Psoas muscle (tissue), 8 donors: ENCODE data around the gene DECR2. TPM values are rescaled to one million over a fixed set of nuclear protein-coding genes. Genes with fewer than 3 reads are reported as not detected.

Experiments used
- ATAC-seq, 4 donors: fragments of 200-7000 bp; cut with Tn5 transposase; one replicate each; pipeline ENCODE4 v1.9.1; 2020; ENCODE audit warnings: moderate library complexity in 3 of 4, mild to moderate bottlenecking in 2 of 4
- DNase-seq, 2 donors: peaks; one replicate each; pipeline ENCODE4 v3.0.0-alpha.2; 2020
- H3K27ac ChIP-seq: fragments of 200-600 bp; one replicate; pipeline ENCODE4 v1.8.0; 2022
- H3K27me3 ChIP-seq, 3 donors: fragments of 200-600 bp in 1 of 3; one replicate each; pipeline versions ENCODE4 v1.6.1 to v1.8.0; 2013 to 2022; ENCODE audit warnings: low read length in 2 of 3, mild to moderate bottlenecking in 2 of 3, moderate library complexity in 1 of 3; ENCODE audit not compliant: insufficient read depth in 3 of 3
- H3K36me3 ChIP-seq, 2 donors: fragments of 200-600 bp in 1 of 2; one replicate each; pipeline versions ENCODE4 v1.6.1 to v1.8.0; 2013 to 2022; ENCODE audit warnings: low read depth in 1 of 2, mild to moderate bottlenecking in 1 of 2, moderate library complexity in 1 of 2; ENCODE audit not compliant: insufficient read depth in 1 of 2
- H3K4me1 ChIP-seq: fragments of 200-600 bp; one replicate; pipeline ENCODE4 v1.8.0; 2022
- H3K4me3 ChIP-seq: fragments of 200-600 bp; one replicate; pipeline ENCODE4 v1.8.0; 2022; ENCODE audit warnings: mild to moderate bottlenecking
- H3K9me3 ChIP-seq: fragments of 200-600 bp; one replicate; pipeline ENCODE4 v1.8.0; 2022
- WGBS, 3 donors: extraction: QIAGEN DNeasy Blood & Tissue Kit; methylation state at CpG; one replicate each; pipeline versions ENCODE4 v1.1.6 to v1.1.7; 2013; 5-methylcytosine and 5-hydroxymethylcytosine counted together
- intact Hi-C, 2 donors: fragments of 100-400 bp; cut with DNase I; formaldehyde crosslinking; loops; one replicate each; pipeline versions ENCODE4 v1.11.0 to v1.14.2; 2022
- polyA plus RNA-seq, 3 donors: library from polyadenylated mRNA; stranded (reverse); fragments of 200-250 nt; gene quantifications; one replicate each; pipeline ENCODE4 v1.2.3, GENCODE V29; 2013
- total RNA-seq, 4 donors: library from RNA; stranded (reverse); fragmentation: NEBNext Ultra II Directional in 2 of 4; extraction: Animal tissue kit (Norgen Biotek cat#: 25700) in 2 of 4; gene quantifications; one replicate each; pipeline versions ENCODE4 v1.2.1 to v1.2.4, GENCODE V29; 2021 to 2023
- TF ChIP-seq, protein P1 (sequence below): fragments of 200-600 bp; IDR thresholded peaks from one replicate; pipeline ENCODE4 v1.8.0; 2022; ENCODE audit warnings: antibody characterized with exemption
- donor health status: healthy with polysubstance abuse.
- donor health status: DM: no; HTN: no; CAD: no; lungs with moderate emphysema.
- donor health status: Bipolar disorder and iron deficiency.
- donor health status: healthy.
- donor health status: DM: yes; HTN: yes; CAD: no.
- donor health status: DM: no; HTN: no; CAD: no.
- donor health status: DM: no; HTN: no; CAD: no.
- donor health status: DM: yes; HTN: yes; CAD: no.

Gene DECR2
- total and polyA plus RNA-seq, 7 donors, result 13.9 to 22.9 (median 18.1) TPM

DNA sequence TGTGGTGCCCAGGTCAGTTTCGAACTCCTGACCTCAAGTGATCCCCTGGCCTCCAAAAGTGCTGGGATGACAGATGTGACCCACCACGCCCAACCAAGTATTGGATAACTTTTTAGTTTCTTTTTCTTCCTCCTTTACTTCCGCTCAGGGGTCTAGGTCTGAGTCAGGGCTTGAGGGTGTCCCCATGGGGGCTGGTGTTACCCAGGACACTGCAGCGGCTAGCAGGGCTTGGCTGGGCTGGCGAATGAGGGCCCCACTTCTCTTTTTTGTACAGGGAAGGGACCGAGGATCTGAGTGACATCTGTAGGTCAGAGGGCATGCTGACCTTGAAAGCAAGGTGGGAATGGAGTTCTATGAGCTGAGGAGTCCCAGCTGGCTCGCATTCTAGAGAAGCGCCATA lies 48.7 kb downstream of the DECR2 start:
- Histone ChIP-seq H3K36me3 (no peaks in the 10 kb centered on the region), H3K4me1 (no peaks in the 10 kb centered on the region), H3K4me3 (no peak overlapping the region), H3K27me3 (no peaks in the 10 kb centered on the region), H3K27ac (no peak overlapping the region), H3K9me3 (no peaks in the 10 kb centered on the region)
- TF ChIP-seq, protein P1, sequence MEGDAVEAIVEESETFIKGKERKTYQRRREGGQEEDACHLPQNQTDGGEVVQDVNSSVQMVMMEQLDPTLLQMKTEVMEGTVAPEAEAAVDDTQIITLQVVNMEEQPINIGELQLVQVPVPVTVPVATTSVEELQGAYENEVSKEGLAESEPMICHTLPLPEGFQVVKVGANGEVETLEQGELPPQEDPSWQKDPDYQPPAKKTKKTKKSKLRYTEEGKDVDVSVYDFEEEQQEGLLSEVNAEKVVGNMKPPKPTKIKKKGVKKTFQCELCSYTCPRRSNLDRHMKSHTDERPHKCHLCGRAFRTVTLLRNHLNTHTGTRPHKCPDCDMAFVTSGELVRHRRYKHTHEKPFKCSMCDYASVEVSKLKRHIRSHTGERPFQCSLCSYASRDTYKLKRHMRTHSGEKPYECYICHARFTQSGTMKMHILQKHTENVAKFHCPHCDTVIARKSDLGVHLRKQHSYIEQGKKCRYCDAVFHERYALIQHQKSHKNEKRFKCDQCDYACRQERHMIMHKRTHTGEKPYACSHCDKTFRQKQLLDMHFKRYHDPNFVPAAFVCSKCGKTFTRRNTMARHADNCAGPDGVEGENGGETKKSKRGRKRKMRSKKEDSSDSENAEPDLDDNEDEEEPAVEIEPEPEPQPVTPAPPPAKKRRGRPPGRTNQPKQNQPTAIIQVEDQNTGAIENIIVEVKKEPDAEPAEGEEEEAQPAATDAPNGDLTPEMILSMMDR, result no peak
- 83 to 85% (median 84%) methylated on average over 8 of the region's 8 CpGs for WGBS, 3 donors
- no peak for ATAC-seq
- intact Hi-C loops, result no loop called here
- no peak for DNase-seq

DNA sequence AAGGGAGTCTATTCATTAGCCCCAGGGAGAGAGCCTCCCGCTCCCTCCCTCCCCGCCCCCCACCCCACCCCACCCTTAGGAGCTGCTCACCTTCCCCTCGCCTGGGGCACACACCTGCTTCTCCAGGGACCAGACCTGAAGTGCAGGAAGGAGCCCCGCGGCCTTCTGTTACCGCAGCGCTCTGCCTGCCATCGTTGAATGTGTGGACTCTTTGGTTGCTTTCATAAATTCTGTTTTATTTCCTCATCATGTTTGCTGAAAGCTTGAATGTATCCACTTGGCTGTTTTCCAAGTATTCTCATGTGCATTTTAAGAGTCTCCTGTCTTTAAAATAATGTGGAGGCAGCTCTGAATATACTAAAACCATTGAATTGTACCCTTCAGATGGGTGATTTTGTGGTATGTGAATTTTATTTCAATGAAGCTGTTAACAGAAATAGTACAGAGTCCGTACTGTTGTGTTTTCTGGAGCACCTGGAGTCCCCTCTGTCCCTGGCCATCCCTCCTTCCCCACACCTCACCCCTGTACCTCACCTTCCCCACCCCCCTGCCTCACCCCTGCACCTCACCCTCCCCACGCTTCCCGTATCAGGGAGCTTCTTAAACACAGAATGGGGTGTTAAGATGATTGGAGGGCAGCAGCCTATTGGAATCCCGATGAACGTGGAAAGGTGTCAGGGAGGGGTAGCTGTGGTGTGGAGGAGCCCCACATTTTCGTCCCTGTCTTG lies 49.3 kb downstream of the DECR2 start:
- WGBS, 3 donors, result 76 to 87% (median 83%) methylated on average over 14 of the region's 14 CpGs
- intact Hi-C loops, result no loop called here

DNA sequence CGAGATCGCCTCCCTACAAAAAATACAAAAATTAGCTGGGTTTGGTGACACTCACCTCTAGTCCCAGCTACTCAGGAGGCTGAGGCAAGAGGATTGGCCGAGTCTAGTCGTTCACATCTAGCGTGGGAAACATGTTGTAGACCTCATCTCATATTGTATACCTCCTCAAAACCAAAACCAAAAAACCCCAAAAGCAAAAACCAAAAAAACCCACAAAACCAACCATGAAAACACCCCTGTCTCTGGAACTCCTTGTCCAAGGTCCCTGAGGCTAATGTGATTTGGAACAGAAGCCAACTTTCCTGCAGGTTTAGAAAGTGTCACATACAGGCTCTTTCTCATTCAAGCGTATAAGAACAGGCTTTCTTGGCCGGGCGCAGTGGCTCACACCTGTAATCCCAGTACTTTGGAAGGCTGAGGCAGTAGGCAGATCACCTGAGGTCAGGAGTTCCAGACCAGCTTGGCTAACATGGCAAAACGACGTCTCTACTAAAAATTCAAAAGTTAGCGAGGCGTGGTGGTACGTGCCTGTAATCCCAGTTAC lies 52.8 kb downstream of the DECR2 start:
- DNase-seq (no peak), ATAC-seq (no peak)
- no peak overlapping the region for H3K4me3 ChIP-seq
- peaks cover 16% of the 10 kb centered on the region for H3K4me1 ChIP-seq
- H3K9me3 ChIP-seq, result no peaks in the 10 kb centered on the region
- WGBS, 3 donors, result 87 to 91% (median 89%) methylated on average over 13 of the region's 13 CpGs
- H3K36me3 ChIP-seq, result no peaks in the 10 kb centered on the region
- intact Hi-C loops, result no loop called here
- no peaks in the 10 kb centered on the region for H3K27me3 ChIP-seq
- H3K27ac ChIP-seq, result no peak overlapping the region
- TF ChIP-seq, protein P1, result no peak

More for the DNA sequence above, 49.3 kb downstream of the DECR2 start:
- TF ChIP-seq, protein P1, result no peak
- DNase-seq (no peak), ATAC-seq (no peak)
- Histone ChIP-seq H3K9me3 (no peaks in the 10 kb centered on the region), H3K27me3 (no peaks in the 10 kb centered on the region), H3K4me3 (no peak overlapping the region), H3K36me3 (no peaks in the 10 kb centered on the region), H3K4me1 (no peaks in the 10 kb centered on the region), H3K27ac (no peak overlapping the region)

DNA sequence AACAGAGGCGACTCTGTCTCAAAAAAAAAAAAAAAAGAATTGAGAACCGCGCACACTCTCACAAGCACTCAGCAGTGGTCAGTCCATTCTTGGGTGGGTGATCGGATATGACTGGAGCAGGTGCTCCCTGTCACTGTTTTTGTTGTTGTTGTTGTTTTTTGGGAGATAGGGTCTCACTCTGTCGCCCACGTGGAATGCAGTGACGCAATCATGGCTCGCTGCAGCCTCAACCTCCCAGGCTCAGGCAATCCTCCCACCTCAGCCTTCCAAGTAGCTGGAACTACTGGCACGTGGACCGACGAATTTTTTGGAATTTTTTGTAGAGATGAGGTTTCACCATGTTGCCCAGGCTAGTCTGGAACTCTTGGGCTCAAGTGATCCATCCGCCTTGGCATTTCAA lies 53.8 kb downstream of the DECR2 start:
- Histone ChIP-seq H3K4me1 (peaks cover 16% of the 10 kb centered on the region), H3K27ac (no peak overlapping the region), H3K4me3 (no peak overlapping the region), H3K36me3 (no peaks in the 10 kb centered on the region), H3K9me3 (no peaks in the 10 kb centered on the region), H3K27me3 (no peaks in the 10 kb centered on the region)
- intact Hi-C loops, result no loop called here
- DNase-seq (no peak), ATAC-seq (no peak)
- 80 to 83% (median 82%) methylated on average over 12 of the region's 12 CpGs for WGBS, 3 donors
- TF ChIP-seq, protein P1, result no peak
